HEK293 (cell line): Measurements from ENCODE around the gene VEPH1.

Experiments
- CTCF ChIP-seq: fragments of 450-650 bp; formaldehyde crosslinking; IDR thresholded peaks from 2 replicates; pipeline ENCODE4 v1.5.1; 2016; ENCODE audit warnings: missing biosample characterization, missing genetic modification characterization
- ZFP41 ChIP-seq: fragments of 450-650 bp; formaldehyde crosslinking; IDR thresholded peaks from 2 replicates; pipeline ENCODE4 v1.5.1; 2016; ENCODE audit warnings: missing biosample characterization, missing genetic modification characterization, borderline replicate concordance
- ZNF621 ChIP-seq: fragments of 450-650 bp; formaldehyde crosslinking; IDR thresholded peaks from 2 replicates; pipeline ENCODE4 v1.5.1; 2017; ENCODE audit warnings: missing biosample characterization, missing genetic modification characterization
- ZNF658 ChIP-seq: fragments of 450-650 bp; formaldehyde crosslinking; IDR thresholded peaks from 2 replicates; pipeline ENCODE4; 2016; ENCODE audit warnings: missing biosample characterization, missing genetic modification characterization
- ZNF777 ChIP-seq: fragments of 450-650 bp; formaldehyde crosslinking; IDR thresholded peaks from 2 replicates; pipeline ENCODE4 v1.5.1; 2017; ENCODE audit warnings: missing biosample characterization, missing genetic modification characterization, borderline replicate concordance
- TF ChIP-seq, protein P1 (sequence below): fragments of 450-650 bp; formaldehyde crosslinking; IDR thresholded peaks from 2 replicates; pipeline ENCODE4 v1.5.1; 2017; ENCODE audit warnings: missing biosample characterization, missing genetic modification characterization

- TF ChIP-seq CTCF (tag by site-specific recombination) (no peak), ZNF777 (tag by site-specific recombination) (no peak), ZNF658 (no peak), ZNF621 (tag by site-specific recombination) (no peak), ZFP41 (tag by site-specific recombination) (no peak)
- TF ChIP-seq, protein P1, sequence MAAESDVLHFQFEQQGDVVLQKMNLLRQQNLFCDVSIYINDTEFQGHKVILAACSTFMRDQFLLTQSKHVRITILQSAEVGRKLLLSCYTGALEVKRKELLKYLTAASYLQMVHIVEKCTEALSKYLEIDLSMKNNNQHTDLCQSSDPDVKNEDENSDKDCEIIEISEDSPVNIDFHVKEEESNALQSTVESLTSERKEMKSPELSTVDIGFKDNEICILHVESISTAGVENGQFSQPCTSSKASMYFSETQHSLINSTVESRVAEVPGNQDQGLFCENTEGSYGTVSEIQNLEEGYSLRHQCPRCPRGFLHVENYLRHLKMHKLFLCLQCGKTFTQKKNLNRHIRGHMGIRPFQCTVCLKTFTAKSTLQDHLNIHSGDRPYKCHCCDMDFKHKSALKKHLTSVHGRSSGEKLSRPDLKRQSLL (tag by site-specific recombination): no peak
Measured at GRCh38 chr3:157423337-157423736, 79.9 kb downstream of the VEPH1 start.
